Muscle layer of duodenum (tissue), 2 donors: ENCODE data around the gene CDH12.

Experiments
- H3K27ac ChIP-seq: one replicate; pipeline ENCODE4 v1.7.0; 2013; ENCODE audit warnings: mild to moderate bottlenecking, low read length
- H3K27me3 ChIP-seq: one replicate; pipeline ENCODE4 v1.7.0; 2013; ENCODE audit warnings: low read depth, mild to moderate bottlenecking, control low read depth, low read length
- H3K36me3 ChIP-seq, 2 donors: one replicate each; pipeline ENCODE4 v1.7.0; 2013; ENCODE audit warnings: low read length in 2 of 2, control low read depth in 1 of 2, mild to moderate bottlenecking in 1 of 2; ENCODE audit not compliant: insufficient read depth in 2 of 2, control insufficient read depth in 1 of 2
- H3K4me1 ChIP-seq, 2 donors: one replicate each; pipeline ENCODE4 v1.7.0; 2013; ENCODE audit warnings: low read length in 2 of 2, mild to moderate bottlenecking in 2 of 2, control low read depth in 1 of 2, moderate library complexity in 1 of 2; ENCODE audit not compliant: insufficient read depth in 2 of 2, control insufficient read depth in 1 of 2
- H3K4me3 ChIP-seq, 2 donors: one replicate each; pipeline ENCODE4 v1.7.0; 2013; ENCODE audit warnings: low read length in 2 of 2, low read depth in 1 of 2, mild to moderate bottlenecking in 1 of 2
- H3K9me3 ChIP-seq, 2 donors: one replicate each; pipeline ENCODE4 v1.7.0; 2013; ENCODE audit warnings: low read length in 2 of 2, control low read depth in 1 of 2, mild to moderate bottlenecking in 1 of 2; ENCODE audit not compliant: control insufficient read depth in 1 of 2
- donor health status: healthy.

The CDH12 gene

DNA sequence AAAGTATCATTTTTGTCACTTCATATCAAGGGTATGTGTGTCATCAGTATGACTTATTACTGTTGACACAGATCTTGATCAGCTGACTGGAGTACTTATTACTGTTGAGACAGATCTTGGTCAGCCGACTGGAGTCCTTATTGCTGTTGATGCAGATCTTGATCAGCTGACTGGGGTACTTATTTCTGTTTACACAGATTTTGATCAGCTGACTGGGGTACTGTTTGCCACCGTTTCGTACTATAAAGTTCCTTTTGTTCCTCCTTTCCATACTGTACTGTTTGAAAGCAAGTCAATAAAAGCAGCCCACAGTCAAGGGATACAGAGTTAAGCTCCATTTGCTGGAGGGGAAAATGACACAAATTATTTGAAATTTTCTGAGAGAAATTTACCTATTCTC is 347.3 kb downstream of the CDH12 start:
- no peaks in the 10 kb centered on the region for H3K27me3 ChIP-seq
- H3K36me3 ChIP-seq, result no peaks in the 10 kb centered on the region
- H3K4me3 ChIP-seq, result no peak overlapping the region
- no peaks in the 10 kb centered on the region for H3K9me3 ChIP-seq
- H3K4me1 ChIP-seq, result no peaks in the 10 kb centered on the region
- no peak overlapping the region for H3K27ac ChIP-seq

DNA sequence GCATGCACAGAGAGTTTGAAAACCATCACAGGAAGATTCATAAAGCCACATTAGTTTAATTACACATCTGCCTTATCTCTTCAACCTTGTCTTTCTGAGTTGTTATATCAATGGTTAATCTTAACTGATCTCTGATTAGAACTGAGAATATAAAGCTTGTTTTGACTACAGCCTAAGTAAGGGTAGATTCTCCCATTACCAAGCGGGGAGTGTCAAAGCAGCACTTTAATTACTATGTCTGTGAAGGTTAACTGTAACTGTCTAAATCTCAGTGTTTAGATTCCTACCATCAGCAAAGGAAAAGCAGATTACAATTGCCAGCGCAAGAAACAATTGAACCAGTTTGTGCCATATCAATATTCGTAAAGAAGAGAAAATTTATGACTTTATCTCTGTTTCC is 348.7 kb downstream of the CDH12 start:
- Histone ChIP-seq H3K27ac (no peak overlapping the region), H3K36me3 (no peaks in the 10 kb centered on the region)

DNA sequence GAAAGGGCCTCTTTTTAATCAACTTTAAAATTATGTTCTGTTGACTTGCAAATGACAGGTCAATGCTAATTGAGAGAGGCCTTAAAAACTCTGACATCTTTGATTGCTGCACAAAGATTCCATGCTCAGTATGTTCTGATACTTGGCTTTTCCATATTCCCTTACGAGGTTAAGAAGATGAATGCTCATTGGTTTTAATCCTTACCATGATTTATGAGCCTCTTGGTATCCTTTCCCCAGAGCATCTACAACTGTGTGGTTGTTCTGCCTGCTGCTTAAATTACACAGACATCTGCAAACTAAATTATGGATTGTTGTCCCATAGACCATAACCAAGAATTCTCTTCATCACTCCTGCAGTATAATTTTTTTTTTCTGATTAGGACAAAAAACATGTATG is 352.6 kb downstream of the CDH12 start:
- Histone ChIP-seq H3K27me3 (no peaks in the 10 kb centered on the region), H3K9me3 (no peaks in the 10 kb centered on the region), H3K4me1 (no peaks in the 10 kb centered on the region), H3K27ac (no peak overlapping the region), H3K4me3 (no peak overlapping the region), H3K36me3 (no peaks in the 10 kb centered on the region)

More for the DNA sequence above, 348.7 kb downstream of the CDH12 start:
- H3K9me3 ChIP-seq, result no peaks in the 10 kb centered on the region
- H3K4me1 ChIP-seq, result no peaks in the 10 kb centered on the region
- H3K27me3 ChIP-seq, result no peaks in the 10 kb centered on the region
- H3K4me3 ChIP-seq, result no peak overlapping the region

DNA sequence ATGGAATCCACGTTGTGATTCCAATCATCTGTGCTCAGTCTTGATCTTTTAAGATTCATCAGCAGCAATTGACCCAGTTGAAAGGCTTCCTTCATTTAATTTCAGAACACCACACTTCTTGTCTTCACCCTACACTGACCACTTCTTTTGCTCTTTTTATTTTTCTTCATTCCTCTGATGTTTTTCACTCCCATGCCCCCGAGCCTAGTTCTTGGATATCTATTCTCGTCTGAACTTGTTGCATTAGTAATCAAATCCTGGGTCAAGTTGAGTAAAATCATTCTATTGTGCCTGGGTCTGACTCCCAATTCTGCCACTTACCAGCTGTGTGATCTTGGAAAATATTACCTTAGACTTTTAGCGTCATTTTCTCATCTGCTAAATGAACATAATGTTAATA is 356.5 kb downstream of the CDH12 start:
- no peaks in the 10 kb centered on the region for H3K9me3 ChIP-seq
- H3K4me1 ChIP-seq, result no peaks in the 10 kb centered on the region
- no peaks in the 10 kb centered on the region for H3K36me3 ChIP-seq
- no peak overlapping the region for H3K27ac ChIP-seq
- no peaks in the 10 kb centered on the region for H3K27me3 ChIP-seq
- H3K4me3 ChIP-seq, result no peak overlapping the region

GRCh38 chr5:22495016-22495720 is 358.0 kb downstream of the CDH12 start:
- Histone ChIP-seq H3K4me3 (no peak overlapping the region), H3K36me3 (no peaks in the 10 kb centered on the region), H3K4me1 (no peaks in the 10 kb centered on the region), H3K9me3 (no peaks in the 10 kb centered on the region), H3K27ac (no peak overlapping the region), H3K27me3 (no peaks in the 10 kb centered on the region)

GRCh38 chr5:22488427-22488826 is 364.7 kb downstream of the CDH12 start:
- Histone ChIP-seq H3K27me3 (no peaks in the 10 kb centered on the region), H3K9me3 (no peaks in the 10 kb centered on the region), H3K4me1 (no peaks in the 10 kb centered on the region), H3K27ac (no peak overlapping the region), H3K36me3 (no peaks in the 10 kb centered on the region), H3K4me3 (no peak overlapping the region)

GRCh38 chr5:22480305-22480704 is 372.8 kb downstream of the CDH12 start:
- H3K36me3 ChIP-seq, result no peaks in the 10 kb centered on the region
- no peaks in the 10 kb centered on the region for H3K27me3 ChIP-seq
- no peaks in the 10 kb centered on the region for H3K4me1 ChIP-seq
- no peak overlapping the region for H3K4me3 ChIP-seq
- H3K9me3 ChIP-seq, result no peaks in the 10 kb centered on the region
- H3K27ac ChIP-seq, result no peak overlapping the region

DNA sequence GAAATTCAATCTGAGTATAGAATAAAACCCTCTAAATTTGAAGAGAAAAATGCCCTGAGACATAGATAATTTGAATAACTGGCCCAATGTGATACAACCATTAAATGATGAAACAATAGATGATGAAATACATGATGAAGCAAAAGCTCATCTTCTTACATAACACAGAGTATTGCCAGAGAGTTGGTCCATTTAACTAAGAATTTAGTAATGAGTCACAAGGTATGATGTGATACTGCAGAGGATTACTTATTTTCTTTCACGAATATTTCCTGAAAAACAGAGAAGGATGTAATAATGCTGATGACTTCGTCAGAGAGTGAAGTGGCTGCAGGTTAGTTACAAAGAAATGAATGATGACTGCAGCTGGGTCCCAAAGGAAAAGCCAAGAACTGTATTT is 379.3 kb downstream of the CDH12 start:
- no peak overlapping the region for H3K27ac ChIP-seq
- H3K4me1 ChIP-seq, result no peaks in the 10 kb centered on the region
- no peak overlapping the region for H3K4me3 ChIP-seq
- no peaks in the 10 kb centered on the region for H3K9me3 ChIP-seq
- H3K36me3 ChIP-seq, result no peaks in the 10 kb centered on the region
- H3K27me3 ChIP-seq, result no peaks in the 10 kb centered on the region

GRCh38 chr5:22471154-22471553 is 382.0 kb downstream of the CDH12 start:
- H3K4me1 ChIP-seq, result no peaks in the 10 kb centered on the region
- H3K4me3 ChIP-seq, result no peak overlapping the region
- H3K27ac ChIP-seq, result no peak overlapping the region
- no peaks in the 10 kb centered on the region for H3K27me3 ChIP-seq
- no peaks in the 10 kb centered on the region for H3K36me3 ChIP-seq
- H3K9me3 ChIP-seq, result no peaks in the 10 kb centered on the region

GRCh38 chr5:22470408-22470807 is 382.7 kb downstream of the CDH12 start:
- Histone ChIP-seq H3K27me3 (no peaks in the 10 kb centered on the region), H3K9me3 (no peaks in the 10 kb centered on the region), H3K4me1 (no peaks in the 10 kb centered on the region), H3K4me3 (no peak overlapping the region), H3K36me3 (no peaks in the 10 kb centered on the region), H3K27ac (no peak overlapping the region)

DNA sequence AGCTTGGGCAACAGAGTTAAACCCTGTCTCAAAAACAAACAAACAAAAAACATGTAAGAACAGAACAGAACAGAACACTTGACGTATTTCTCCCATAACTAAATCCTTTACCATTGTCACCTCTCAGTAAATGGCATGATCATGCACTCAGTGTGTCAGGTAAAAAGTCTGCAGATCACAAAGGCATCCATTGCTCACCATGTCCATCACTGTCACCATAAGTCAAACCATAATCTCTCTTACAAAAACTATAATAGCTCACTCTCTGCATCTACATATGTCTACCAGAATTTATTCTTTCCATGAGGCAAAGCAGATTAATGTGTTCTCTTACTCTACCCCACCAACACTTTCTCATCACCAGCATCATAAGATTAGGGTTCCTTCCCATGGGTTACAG is 387.5 kb downstream of the CDH12 start:
- H3K27me3 ChIP-seq, result no peaks in the 10 kb centered on the region
- H3K4me3 ChIP-seq, result no peak overlapping the region
- no peaks in the 10 kb centered on the region for H3K36me3 ChIP-seq
- no peaks in the 10 kb centered on the region for H3K4me1 ChIP-seq
- H3K27ac ChIP-seq, result no peak overlapping the region
- no peaks in the 10 kb centered on the region for H3K9me3 ChIP-seq

DNA sequence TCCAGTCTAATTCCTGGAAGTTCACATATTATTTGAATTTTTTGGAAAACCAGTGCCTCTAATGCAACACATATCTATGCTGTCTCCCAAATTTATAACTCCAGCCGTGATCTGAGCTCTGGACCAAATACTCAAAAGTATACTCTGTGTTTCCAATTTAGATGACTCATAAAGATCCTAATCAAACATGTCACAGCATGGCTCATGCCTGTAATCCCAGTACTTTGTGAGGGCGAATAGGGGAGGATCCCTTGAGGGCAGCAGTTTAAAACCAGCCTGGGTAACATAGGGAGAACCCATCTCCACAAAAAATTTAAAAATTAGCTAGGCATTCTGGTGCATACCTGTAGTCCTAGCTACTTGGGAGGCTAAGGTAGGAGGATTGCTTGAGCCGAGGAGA is 388.0 kb downstream of the CDH12 start:
- Histone ChIP-seq H3K27ac (no peak overlapping the region), H3K4me3 (no peak overlapping the region), H3K4me1 (no peaks in the 10 kb centered on the region), H3K9me3 (no peaks in the 10 kb centered on the region), H3K27me3 (no peaks in the 10 kb centered on the region), H3K36me3 (no peaks in the 10 kb centered on the region)
